ENCODE data around the gene BARX1. TPM values are rescaled to one million over a fixed set of nuclear protein-coding genes. Genes with fewer than 3 reads are reported as not detected.

BARX1 gene
- total and polyA plus RNA-seq, 10 of the 15 experiments (the other 5 are each of a cell fraction or from before 2014, with no cell fraction given), result not detected

- CTCF ChIA-PET, result no interaction called here
- RAD21 ChIA-PET (ENCODE audit: unreplicated experiment), result no interaction called here
- TF ChIP-seq ETV6 (conservative IDR thresholded peaks at IDR 0.05 in 1 of 2, IDR thresholded peaks at IDR 0.05 in 1 of 2; ENCODE audit: borderline replicate concordance in 1 of 2, low read depth in 1 of 2) (no peak), MXI1 (IDR thresholded peaks at IDR 0.05; ENCODE audit: low read depth, low read length) (no peak)
- Histone ChIP-seq H3K4me3 (no peak overlapping the region), H4K20me1 (ENCODE audit: control insufficient read depth, insufficient read depth) (no peaks in the 10 kb centered on the region), H3K4me1 (ENCODE audit: control insufficient read depth, insufficient read depth, low read length) (no peaks in the 10 kb centered on the region), H3K4me2 (ENCODE audit: control insufficient read depth, insufficient read depth) (no peak overlapping the region), H3K27me3 (replicated peaks in 1 of 2; ENCODE audit: control insufficient read depth in 2 of 2, insufficient read depth in 2 of 2, low read length in 1 of 2) (peaks cover 0 to 7% of the 10 kb centered on the region in 2 experiments; a peak in 2 of 4 replicates), H2AFZ (ENCODE audit: control insufficient read depth, low read depth, low read length) (no peak overlapping the region), H3K79me2 (ENCODE audit: control insufficient read depth, insufficient read depth, low read length) (no peaks in the 10 kb centered on the region), H3K9ac (ENCODE audit: control insufficient read depth, insufficient read depth, low read length) (no peak overlapping the region), H3K36me3 (ENCODE audit: control insufficient read depth in 2 of 2, insufficient read depth in 2 of 2, low read length in 1 of 2) (no peaks in the 10 kb centered on the region), H3K9me3 (replicated peaks; ENCODE audit: control insufficient read depth, insufficient read depth, low read length) (no peaks in the 10 kb centered on the region), H3K27ac (ENCODE audit: control insufficient read depth, insufficient read depth) (no peak overlapping the region)
- in situ Hi-C loops (cut with MboI) (no loop called here), intact Hi-C loops (cut with micrococcal nuclease; ENCODE audit: unreplicated experiment) (no loop called here)
- POLR2A ChIA-PET, result no interaction called here
- BruUV-seq (replicated peaks), result no TSS peak
- SMC1A ChIA-PET (ENCODE audit: uncharacterized antibody, unreplicated experiment), result no interaction called here
- FAIRE-seq (no peak), DNase-seq (ENCODE audit: low read depth, low spot score) (no peak), ATAC-seq (no peak)
- 26% methylated on average over 10 of the region's 12 CpGs for WGBS (ENCODE audit: insufficient coverage, insufficient replicate concordance, low lambda C conversion rate, missing lambda C conversion rate)
These were observed 52.1 kb downstream of the BARX1 start for GRCh38 chr9:93902780-93903655.

GRCh38 chr9:93902051-93902779 lies 52.9 kb downstream of the BARX1 start:
- Histone ChIP-seq H3K27me3 (replicated peaks in 1 of 2; ENCODE audit: control insufficient read depth in 2 of 2, insufficient read depth in 2 of 2, low read length in 1 of 2) (peaks cover 0 to 7% of the 10 kb centered on the region in 2 experiments; a peak in 2 of 4 replicates), H3K9ac (ENCODE audit: control insufficient read depth, insufficient read depth, low read length) (no peak overlapping the region), H3K9me3 (replicated peaks; ENCODE audit: control insufficient read depth, insufficient read depth, low read length) (no peaks in the 10 kb centered on the region), H2AFZ (ENCODE audit: control insufficient read depth, low read depth, low read length) (no peak overlapping the region), H3K27ac (ENCODE audit: control insufficient read depth, insufficient read depth) (no peak overlapping the region), H3K4me3 (no peak overlapping the region), H4K20me1 (ENCODE audit: control insufficient read depth, insufficient read depth) (no peaks in the 10 kb centered on the region), H3K4me2 (ENCODE audit: control insufficient read depth, insufficient read depth) (no peak overlapping the region), H3K36me3 (ENCODE audit: control insufficient read depth in 2 of 2, insufficient read depth in 2 of 2, low read length in 1 of 2) (no peaks in the 10 kb centered on the region), H3K79me2 (ENCODE audit: control insufficient read depth, insufficient read depth, low read length) (no peaks in the 10 kb centered on the region), H3K4me1 (ENCODE audit: control insufficient read depth, insufficient read depth, low read length) (no peaks in the 10 kb centered on the region)
- no peak for FAIRE-seq
- no peak for DNase-seq (ENCODE audit: low read depth, low spot score)
- POLR2A ChIA-PET, result no interaction called here
- intact Hi-C loops (cut with micrococcal nuclease; ENCODE audit: unreplicated experiment) (no loop called here), in situ Hi-C loops (cut with MboI) (no loop called here)
- ATAC-seq, result no peak
- WGBS (ENCODE audit: insufficient coverage, insufficient replicate concordance, low lambda C conversion rate, missing lambda C conversion rate), result 26% methylated on average over 8 of the region's 11 CpGs
- RAD21 ChIA-PET (ENCODE audit: unreplicated experiment), result no interaction called here
- BruUV-seq (replicated peaks), result no TSS peak
- SMC1A ChIA-PET (ENCODE audit: uncharacterized antibody, unreplicated experiment), result no interaction called here
- CTCF ChIA-PET, result no interaction called here
- TF ChIP-seq NR2F1 (conservative IDR thresholded peaks at IDR 0.05), result no peak
- TF ChIP-seq WRNIP1 (IDR thresholded peaks at IDR 0.05; ENCODE audit: borderline replicate concordance, low read depth, low read length), result no peak
- no peak for TF ChIP-seq CBX3 (IDR thresholded peaks at IDR 0.05; ENCODE audit: borderline replicate concordance, low read depth)
- no peak for TF ChIP-seq ZNF592 (IDR thresholded peaks at IDR 0.05)
- TF ChIP-seq KAT2A (conservative IDR thresholded peaks at IDR 0.05; ENCODE audit: control insufficient read depth, low read depth, low read length), result no peak
